Measurements from ENCODE around the gene SLC7A7. TPM values are rescaled to one million over a fixed set of nuclear protein-coding genes. Genes with fewer than 3 reads are reported as not detected.
"Not testable (repeated sequence)": the region's sequence is repeated elsewhere in the genome, so short reads cannot be mapped to it uniquely, and the experiment has no call there.

SLC7A7 gene
- total RNA-seq, 1 donor from 2014 or later, result 8.3 TPM

- no peak for DNase-seq
Measured at GRCh38 chr14:22748206-22748605, 67.0 kb downstream of the SLC7A7 start.

- no peak for DNase-seq
Measured at GRCh38 chr14:22747769-22748168, 67.5 kb downstream of the SLC7A7 start.

- no peak for DNase-seq
Measured at GRCh38 chr14:22740020-22740419, 75.2 kb downstream of the SLC7A7 start.

GRCh38 chr14:22739423-22739822 lies 75.8 kb downstream of the SLC7A7 start:
- DNase-seq, result peak; percentile 85

- no peak for DNase-seq
Measured at GRCh38 chr14:22737052-22737451, 78.2 kb downstream of the SLC7A7 start.

GRCh38 chr14:22736384-22736783 lies 78.9 kb downstream of the SLC7A7 start:
- not testable (repeated sequence) for DNase-seq

- DNase-seq, result no peak
Measured at GRCh38 chr14:22735096-22735495, 80.1 kb downstream of the SLC7A7 start.

GRCh38 chr14:22733829-22734228 lies 81.4 kb downstream of the SLC7A7 start:
- no peak for DNase-seq

- not testable (repeated sequence) for DNase-seq
Measured at GRCh38 chr14:22732062-22732461, 83.2 kb downstream of the SLC7A7 start.

GRCh38 chr14:22726012-22726411 lies 89.2 kb downstream of the SLC7A7 start:
- no peak for DNase-seq

GRCh38 chr14:22725374-22725773 lies 89.9 kb downstream of the SLC7A7 start:
- not testable (repeated sequence) for DNase-seq

- not testable (repeated sequence) for DNase-seq
Measured at GRCh38 chr14:22724847-22725246, 90.4 kb downstream of the SLC7A7 start.

- DNase-seq, result no peak
Measured at GRCh38 chr14:22723815-22724214, 91.4 kb downstream of the SLC7A7 start.

Other genes with a start within 250 kb of the SLC7A7 start
- 270 and 389 TPM in 2 replicates for gene DAD1, start 226.2 kb downstream of the SLC7A7 start, total RNA-seq
- gene ABHD4, start 217.1 kb downstream of the SLC7A7 start, total RNA-seq, result 14.3 and 19.3 TPM in 2 replicates
- gene OR6J1, start 171.1 kb downstream of the SLC7A7 start, total RNA-seq, result not detected in 2 replicates
- 48.8 and 70.6 TPM in 2 replicates for gene OXA1L, start 48.7 kb downstream of the SLC7A7 start, total RNA-seq
- 30.1 and 38.1 TPM in 2 replicates for gene MRPL52, start 14.5 kb upstream of the SLC7A7 start, total RNA-seq
- 73.3 and 138 TPM in 2 replicates for gene MMP14, start 21.1 kb upstream of the SLC7A7 start, total RNA-seq
- 59.4 and 126 TPM in 2 replicates for gene LRP10, start 56.3 kb upstream of the SLC7A7 start, total RNA-seq
- gene REM2, start 67.8 kb upstream of the SLC7A7 start, total RNA-seq, result 0.09 TPM in 1 of 2 replicates, not detected in the other
- 56.3 and 116 TPM in 2 replicates for gene RBM23, start 103.7 kb upstream of the SLC7A7 start, total RNA-seq
- gene PRMT5, start 113.9 kb upstream of the SLC7A7 start, total RNA-seq, result 40.0 and 48.1 TPM in 2 replicates
- gene HAUS4, start 141.7 kb upstream of the SLC7A7 start, total RNA-seq, result 39.8 and 46.3 TPM in 2 replicates
- gene AJUBA, start 167.1 kb upstream of the SLC7A7 start, total RNA-seq, result 49.3 and 80.8 TPM in 2 replicates
- 6.8 and 10.6 TPM in 2 replicates for gene C14orf93, start 194.7 kb upstream of the SLC7A7 start, total RNA-seq
- 271 and 319 TPM in 2 replicates for gene PSMB5, start 219.5 kb upstream of the SLC7A7 start, total RNA-seq
- not detected in 2 replicates for gene PSMB11, start 226.8 kb upstream of the SLC7A7 start, total RNA-seq
- 7.5 and 16.3 TPM in 2 replicates for gene CDH24, start 242.1 kb upstream of the SLC7A7 start, total RNA-seq

Data from dermis blood vessel endothelial cell (primary cell).